ENCODE data around the gene DCTN1.
"Not testable (repeated sequence)": the region's sequence is repeated elsewhere in the genome, so short reads cannot be mapped to it uniquely, and the experiment has no call there.

Gene DCTN1

GRCh38 chr2:74368499-74368898 lies 11.6 kb downstream of the DCTN1 start:
- no peak for DNase-seq

GRCh38 chr2:74367789-74368188 lies 12.3 kb downstream of the DCTN1 start:
- DNase-seq: no peak

- DNase-seq: no peak
Observed at GRCh38 chr2:74366036-74366435, 14.1 kb downstream of the DCTN1 start.

GRCh38 chr2:74364533-74365505 lies 15.3 kb downstream of the DCTN1 start:
- DNase-seq: no peak

- DNase-seq: no peak
Observed at GRCh38 chr2:74361327-74361726, 18.8 kb downstream of the DCTN1 start.

- no peak for DNase-seq
Observed at GRCh38 chr2:74357627-74358026, 22.5 kb downstream of the DCTN1 start.

GRCh38 chr2:74349889-74350288 lies 30.2 kb downstream of the DCTN1 start:
- DNase-seq: no peak

- no peak for DNase-seq
Observed at GRCh38 chr2:74347742-74348141, 32.4 kb downstream of the DCTN1 start.

- DNase-seq: no peak
Observed at GRCh38 chr2:74347303-74347702, 32.8 kb downstream of the DCTN1 start.

GRCh38 chr2:74345272-74345943 lies 34.7 kb downstream of the DCTN1 start:
- DNase-seq: no peak

GRCh38 chr2:74343316-74343715 lies 36.8 kb downstream of the DCTN1 start, which contains the start of gene SLC4A5:
Gene SLC4A5, minus strand, starts transcription at chr2:74343416. Its CDS starts 28,393 bp downstream, at chr2:74315023.
- DNase-seq: no peak

GRCh38 chr2:74336227-74336626 lies 43.9 kb downstream of the DCTN1 start:
- DNase-seq: not testable (repeated sequence)

- DNase-seq: peak; percentile 64
Observed at GRCh38 chr2:74334931-74335333, 45.2 kb downstream of the DCTN1 start.

GRCh38 chr2:74333896-74334586 lies 46.1 kb downstream of the DCTN1 start:
- no peak for DNase-seq

GRCh38 chr2:74333175-74333574 lies 46.9 kb downstream of the DCTN1 start:
- no peak for DNase-seq

- no peak for DNase-seq
Observed at GRCh38 chr2:74332550-74333174, 47.4 kb downstream of the DCTN1 start.

- no peak for DNase-seq
Observed at GRCh38 chr2:74328573-74328972, 51.5 kb downstream of the DCTN1 start.

- DNase-seq: no peak
Observed at GRCh38 chr2:74328074-74328473, 52.0 kb downstream of the DCTN1 start.

GRCh38 chr2:74327627-74328026 lies 52.5 kb downstream of the DCTN1 start:
- no peak for DNase-seq

GRCh38 chr2:74327199-74327598 lies 52.9 kb downstream of the DCTN1 start:
- no peak for DNase-seq

GRCh38 chr2:74325815-74326214 lies 54.3 kb downstream of the DCTN1 start:
- no peak for DNase-seq

- DNase-seq: no peak
Observed at GRCh38 chr2:74321737-74322136, 58.4 kb downstream of the DCTN1 start.

- DNase-seq: no peak
Observed at GRCh38 chr2:74317701-74318100, 62.4 kb downstream of the DCTN1 start.

All from central memory CD4-positive, alpha-beta T cell (primary cell).